ENCODE data around the gene SH3TC2.

Gene SH3TC2

GRCh38 chr5:149056616-149057165 lies 6.2 kb downstream of the SH3TC2 start:
- no peak for DNase-seq

- DNase-seq = no peak
These were observed 8.4 kb downstream of the SH3TC2 start for GRCh38 chr5:149054416-149054815.

GRCh38 chr5:149053072-149053695 lies 9.7 kb downstream of the SH3TC2 start:
- DNase-seq = no peak

GRCh38 chr5:149049371-149049781 lies 13.5 kb downstream of the SH3TC2 start:
- DNase-seq = no peak

GRCh38 chr5:149048811-149049210 lies 14.1 kb downstream of the SH3TC2 start:
- DNase-seq = no peak

- DNase-seq = no peak
These were observed 15.4 kb downstream of the SH3TC2 start for GRCh38 chr5:149047462-149047861.

- no peak for DNase-seq
These were observed 16.5 kb downstream of the SH3TC2 start for GRCh38 chr5:149046196-149046829.

- DNase-seq = no peak
These were observed 17.8 kb downstream of the SH3TC2 start for GRCh38 chr5:149045089-149045460.

- DNase-seq = no peak
These were observed 18.3 kb downstream of the SH3TC2 start for GRCh38 chr5:149044453-149045088.

GRCh38 chr5:149043641-149044040 lies 19.2 kb downstream of the SH3TC2 start:
- no peak for DNase-seq

- no peak for DNase-seq
These were observed 20.0 kb downstream of the SH3TC2 start for GRCh38 chr5:149042865-149043264.

- no peak for DNase-seq
These were observed 21.6 kb downstream of the SH3TC2 start for GRCh38 chr5:149041242-149041641.

GRCh38 chr5:149040421-149040820 lies 22.4 kb downstream of the SH3TC2 start:
- no peak for DNase-seq

GRCh38 chr5:149039506-149039905 lies 23.4 kb downstream of the SH3TC2 start:
- DNase-seq = no peak

- DNase-seq = no peak
These were observed 24.4 kb downstream of the SH3TC2 start for GRCh38 chr5:149038336-149039080.

- peak; percentile 67 for DNase-seq
These were observed 25.0 kb downstream of the SH3TC2 start for GRCh38 chr5:149037817-149038216.

GRCh38 chr5:149036970-149037369 lies 25.9 kb downstream of the SH3TC2 start:
- DNase-seq = no peak

- DNase-seq = no peak
These were observed 26.7 kb downstream of the SH3TC2 start for GRCh38 chr5:149036168-149036567.

- DNase-seq = peak; percentile 24
These were observed 27.5 kb downstream of the SH3TC2 start for GRCh38 chr5:149035372-149035790.

- DNase-seq = no peak
These were observed 31.9 kb downstream of the SH3TC2 start for GRCh38 chr5:149030838-149031397.

GRCh38 chr5:149030392-149030791 lies 32.5 kb downstream of the SH3TC2 start:
- no peak for DNase-seq

- DNase-seq = no peak
These were observed 33.9 kb downstream of the SH3TC2 start for GRCh38 chr5:149028984-149029383.

- DNase-seq = no peak
These were observed 34.7 kb downstream of the SH3TC2 start for GRCh38 chr5:149028161-149028560.

Measured in SIG-M5 (cell line).